Measurements from ENCODE around the gene ZNF467. TPM values are rescaled to one million over a fixed set of nuclear protein-coding genes. Genes with fewer than 3 reads are reported as not detected.

ZNF467 gene
- total and polyA plus RNA-seq, 2 of the 8 experiments (the other 6 are each of a cell fraction or from before 2014, with no cell fraction given), result 0.50 to 0.51 TPM

DNA sequence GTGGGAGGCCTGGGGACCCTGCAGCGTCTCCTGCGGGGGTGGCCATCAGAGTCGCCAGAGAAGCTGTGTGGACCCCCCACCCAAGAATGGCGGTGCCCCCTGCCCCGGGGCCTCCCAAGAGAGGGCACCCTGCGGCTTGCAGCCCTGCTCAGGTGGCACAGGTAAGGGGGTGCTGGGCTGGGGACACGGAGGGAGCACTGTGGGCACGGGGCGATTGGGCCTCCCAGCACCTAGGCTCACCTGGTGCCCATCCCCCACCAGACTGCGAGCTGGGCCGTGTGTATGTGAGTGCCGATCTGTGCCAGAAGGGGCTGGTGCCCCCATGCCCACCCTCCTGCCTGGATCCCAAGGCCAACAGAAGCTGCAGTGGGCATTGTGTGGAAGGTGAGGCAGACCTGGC, 29.6 kb upstream of the ZNF467 start:
- FAIRE-seq, result no peak
- H3K9me3 ChIP-seq (ENCODE audit: insufficient read depth in 2 of 2, low read depth in 1 of 2, low read length in 1 of 2), result no peaks in the 10 kb centered on the region
- 87% methylated on average over 12 of the region's 12 CpGs; no CpG with 5 or more reads in 1 of the 2 experiments for WGBS, 2 experiments (ENCODE audit: extremely low coverage in 1 of 2, insufficient coverage in 1 of 2, insufficient read length in 1 of 2, insufficient replicate concordance in 2 of 2, low coverage in 1 of 2, low lambda C conversion rate in 2 of 2, missing lambda C conversion rate in 1 of 2)
- no peak for DNase-seq (ENCODE audit: low read depth in 1 of 2, low spot score in 2 of 2)
- H4K5ac ChIP-seq (ENCODE audit: insufficient read length, low read depth, low read length), result no peak overlapping the region
- ChIA-PET POLR2A (ENCODE audit: partially characterized antibody) (interaction anchor here (0.8 kb wide), 1 partner anchor 20 kb away, joined by 3 read pairs; no protein-coding TSS in a partner anchor), CTCF (ENCODE audit: partially characterized antibody) (interaction anchor here (1.1 to 10.3 kb wide), 10 partner anchors 9 to 98 kb away, joined by 3 to 107 read pairs (median 6); no protein-coding TSS in a partner anchor)
- no peak overlapping the region for H2AK5ac ChIP-seq (ENCODE audit: low read depth, low read length)
- H2BK12ac ChIP-seq (ENCODE audit: low read depth, low read length), result peak overlapping the region; percentile 75; the same call in 1 of the 2 replicates
- no peaks in the 10 kb centered on the region for H3K27me3 ChIP-seq (replicated peaks in 1 of 4; ENCODE audit: control insufficient read depth in 3 of 4, extremely low read depth in 1 of 4, insufficient read depth in 3 of 4, low read length in 3 of 4)
- H3K4me3 ChIP-seq (ENCODE audit: extremely low read depth in 1 of 4, insufficient read depth in 2 of 4, low read depth in 3 of 4, low read length in 4 of 4), result no peak overlapping the region
- peaks cover 9% of the 10 kb centered on the region; the same call in 1 of the 2 replicates for H3K23me2 ChIP-seq (ENCODE audit: low read depth, low read length)
- no peak overlapping the region for H4K91ac ChIP-seq (replicated peaks; ENCODE audit: insufficient read length, low read length)
- H3K27ac ChIP-seq (ENCODE audit: low read depth, low read length), result no peak overlapping the region
- no peak overlapping the region for H2BK120ac ChIP-seq (replicated peaks; ENCODE audit: low read depth, low read length)
- no peak overlapping the region for H3K4ac ChIP-seq (replicated peaks; ENCODE audit: insufficient read length, low read depth, low read length)
- H3K23ac ChIP-seq (ENCODE audit: insufficient read length), result no peak overlapping the region
- H3K4me2 ChIP-seq (ENCODE audit: insufficient read depth in 1 of 2, low read depth in 2 of 2, low read length in 2 of 2), result no peak overlapping the region
- H2BK15ac ChIP-seq (ENCODE audit: low read length), result no peak overlapping the region; the same call in 1 of the 2 replicates
- no peak overlapping the region for H2BK20ac ChIP-seq (ENCODE audit: low read length)
- peak overlapping the region; percentile 35; the same call in 1 of the 2 replicates for H4K8ac ChIP-seq (ENCODE audit: extremely low read depth, insufficient read depth, low read length)
- H3K56ac ChIP-seq (replicated peaks; ENCODE audit: insufficient read length, low read depth, low read length), result no peak overlapping the region
- TF ChIP-seq GTF2F1 (IDR thresholded peaks at IDR 0.05; ENCODE audit: borderline replicate concordance, low read depth, low read length), result no peak
- TF ChIP-seq BACH1 (IDR thresholded peaks at IDR 0.05; ENCODE audit: low read length), result no peak
- TF ChIP-seq POLR2A (IDR thresholded peaks at IDR 0.05; ENCODE audit: control extremely low read depth in 1 of 2, low read depth in 2 of 2, low read length in 2 of 2), result no peak
- no peak for TF ChIP-seq BRCA1 (IDR thresholded peaks at IDR 0.05; ENCODE audit: low read depth, low read length)
- TF ChIP-seq CBX8 (IDR thresholded peaks at IDR 0.05; ENCODE audit: borderline replicate concordance, low read depth, low read length), result no peak
- no peak for TF ChIP-seq POLR2AphosphoS5 (IDR thresholded peaks at IDR 0.05; ENCODE audit: low read depth, low read length)
- no peak for TF ChIP-seq ASH2L (IDR thresholded peaks at IDR 0.05; ENCODE audit: low read length)
- no peak for TF ChIP-seq TAF7 (optimal IDR thresholded peaks at IDR 0.05; ENCODE audit: borderline replicate concordance, low read depth, low read length)
- TF ChIP-seq KDM4A (IDR thresholded peaks at IDR 0.05; ENCODE audit: low read depth, low read length, severe bottlenecking), result no peak
- no peak overlapping the region for H2AFZ ChIP-seq (ENCODE audit: low read length)
- H3K9ac ChIP-seq (replicated peaks in 1 of 4; ENCODE audit: extremely low read depth in 1 of 4, low read depth in 3 of 4, low read length in 3 of 4), result no peak overlapping the region
- H4K20me1 ChIP-seq (replicated peaks in 1 of 2; ENCODE audit: control insufficient read depth in 1 of 2, insufficient read depth in 2 of 2, low read length in 2 of 2), result peaks cover 0 to 2% of the 10 kb centered on the region in 2 experiments
- H3K79me2 ChIP-seq (ENCODE audit: control insufficient read depth in 1 of 2, insufficient read depth in 2 of 2, low read length in 2 of 2), result no peaks in the 10 kb centered on the region
- no peaks in the 10 kb centered on the region for H3K36me3 ChIP-seq (ENCODE audit: control insufficient read depth in 2 of 4, insufficient read depth in 4 of 4, low read length in 3 of 4)
- no peak overlapping the region; the same call in 1 of the 2 replicates for H3K18ac ChIP-seq (ENCODE audit: extremely low read depth, low read length)
- H3K4me1 ChIP-seq (replicated peaks in 1 of 4; ENCODE audit: control insufficient read depth in 3 of 4, insufficient read depth in 4 of 4, low read length in 3 of 4), result peaks cover 0 to 7% (median 5%) of the 10 kb centered on the region in 4 experiments; a peak in 6 of 7 replicates
- no peak overlapping the region for H2BK5ac ChIP-seq (ENCODE audit: low read depth, low read length)
- H3K79me1 ChIP-seq (ENCODE audit: low read depth, low read length), result no peaks in the 10 kb centered on the region
- H3K14ac ChIP-seq (ENCODE audit: insufficient read length), result no peak overlapping the region

Data from H1 (cell line).